ENCODE data around the gene COL19A1.

DNA sequence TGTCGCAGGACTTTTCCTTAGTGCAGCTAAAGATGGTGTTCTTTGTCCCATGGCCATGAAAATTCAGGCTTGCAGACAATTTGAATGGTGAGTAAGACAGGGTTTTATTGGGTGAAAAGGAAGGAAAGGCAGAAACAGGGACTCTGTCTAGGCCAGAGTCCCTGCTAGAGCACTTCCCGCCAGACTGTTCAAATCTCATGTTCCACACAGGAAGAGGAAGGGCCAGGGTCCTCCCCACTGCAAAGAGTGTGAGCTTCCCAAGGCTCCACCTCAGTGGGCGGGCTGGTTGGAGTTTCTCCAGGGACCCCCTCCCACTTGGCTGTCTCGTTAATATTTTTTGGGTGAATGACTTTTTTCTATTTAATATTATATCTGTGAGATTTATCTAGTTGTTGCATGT, 29.0 kb downstream of the COL19A1 start:
- TF ChIP-seq, protein P1, sequence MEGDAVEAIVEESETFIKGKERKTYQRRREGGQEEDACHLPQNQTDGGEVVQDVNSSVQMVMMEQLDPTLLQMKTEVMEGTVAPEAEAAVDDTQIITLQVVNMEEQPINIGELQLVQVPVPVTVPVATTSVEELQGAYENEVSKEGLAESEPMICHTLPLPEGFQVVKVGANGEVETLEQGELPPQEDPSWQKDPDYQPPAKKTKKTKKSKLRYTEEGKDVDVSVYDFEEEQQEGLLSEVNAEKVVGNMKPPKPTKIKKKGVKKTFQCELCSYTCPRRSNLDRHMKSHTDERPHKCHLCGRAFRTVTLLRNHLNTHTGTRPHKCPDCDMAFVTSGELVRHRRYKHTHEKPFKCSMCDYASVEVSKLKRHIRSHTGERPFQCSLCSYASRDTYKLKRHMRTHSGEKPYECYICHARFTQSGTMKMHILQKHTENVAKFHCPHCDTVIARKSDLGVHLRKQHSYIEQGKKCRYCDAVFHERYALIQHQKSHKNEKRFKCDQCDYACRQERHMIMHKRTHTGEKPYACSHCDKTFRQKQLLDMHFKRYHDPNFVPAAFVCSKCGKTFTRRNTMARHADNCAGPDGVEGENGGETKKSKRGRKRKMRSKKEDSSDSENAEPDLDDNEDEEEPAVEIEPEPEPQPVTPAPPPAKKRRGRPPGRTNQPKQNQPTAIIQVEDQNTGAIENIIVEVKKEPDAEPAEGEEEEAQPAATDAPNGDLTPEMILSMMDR (optimal IDR thresholded peaks at IDR 0.05 in 1 of 3, IDR thresholded peaks at IDR 0.05 in 1 of 3, conservative IDR thresholded peaks at IDR 0.05 in 1 of 3; ENCODE audit: extremely low read depth in 1 of 3, insufficient read depth in 2 of 3, low read length in 3 of 3), result no peak
- no peak for TF ChIP-seq EZH2 (IDR thresholded peaks at IDR 0.05; ENCODE audit: low read length)

Measured in keratinocyte (primary cell).